GM23338 (cell line): ENCODE results near the gene IER2. TPM values are rescaled to one million over a fixed set of nuclear protein-coding genes. Genes with fewer than 3 reads are reported as not detected.

Experiments
- ATAC-seq: fragments of 200-7000 bp; cut with Tn5 transposase; 3 replicates; pipeline ENCODE4 v1.9.1; 2020
- DNase-seq: peaks from one replicate; pipeline ENCODE4 v3.0.0-alpha.2; 2015; ENCODE audit warnings: low spot score
- H2AFZ ChIP-seq: fragments of 200-600 bp; sonication (generic); 2 replicates; pipeline ENCODE4 v1.8.0; 2016; ENCODE audit warnings: antibody characterized with exemption, mild to moderate bottlenecking, moderate library complexity
- H3F3A ChIP-seq: fragments of 200-600 bp; sonication (generic); replicated peaks from 2 replicates; pipeline ENCODE4 v1.8.0; 2017; ENCODE audit warnings: antibody characterized with exemption, mixed run types, low read depth
- H3K27ac ChIP-seq: fragments of 200-600 bp; sonication (generic); 2 replicates; pipeline ENCODE4 v1.6.1; 2016; ENCODE audit warnings: low read depth
- H3K27me3 ChIP-seq: fragments of 200-600 bp; sonication (generic); 2 replicates; pipeline ENCODE4 v1.8.0; 2016; ENCODE audit warnings: mild to moderate bottlenecking, mixed run types, moderate library complexity; ENCODE audit not compliant: insufficient read depth
- H3K36me3 ChIP-seq: fragments of 200-600 bp; sonication (generic); 2 replicates; pipeline ENCODE4 v1.8.0; 2016; ENCODE audit warnings: mild to moderate bottlenecking; ENCODE audit not compliant: insufficient read depth
- H3K4me1 ChIP-seq: fragments of 200-600 bp; sonication (generic); 2 replicates; pipeline ENCODE4 v1.8.0; 2016; ENCODE audit warnings: mild to moderate bottlenecking, moderate library complexity; ENCODE audit not compliant: insufficient read depth
- H3K4me2 ChIP-seq: fragments of 200-600 bp; sonication (generic); 2 replicates; pipeline ENCODE4 v1.7.1; 2017; ENCODE audit warnings: mixed run types
- H3K4me3 ChIP-seq: fragments of 200-600 bp; sonication (generic); 2 replicates; pipeline ENCODE4 v1.6.1; 2016; ENCODE audit warnings: mixed run types
- H3K79me2 ChIP-seq: fragments of 200-600 bp; sonication (generic); replicated peaks from 2 replicates; pipeline ENCODE4 v1.8.0; 2017; ENCODE audit warnings: mild to moderate bottlenecking; ENCODE audit not compliant: insufficient read depth
- H3K9me2 ChIP-seq: fragments of 200-600 bp; sonication (generic); 2 replicates; pipeline ENCODE4 v1.8.0; 2017; ENCODE audit not compliant: insufficient read depth
- H4K20me1 ChIP-seq: fragments of 200-600 bp; sonication (generic); replicated peaks from 2 replicates; pipeline ENCODE4 v1.8.0; 2017; ENCODE audit warnings: mild to moderate bottlenecking; ENCODE audit not compliant: insufficient read depth
- H3K27ac Mint-ChIP-seq: 2 replicates; pipeline ENCODE4 v1.8.0; 2020; ENCODE audit warnings: inconsistent platforms, mild to moderate bottlenecking, moderate library complexity, mixed read lengths
- H3K27me3 Mint-ChIP-seq: 3 replicates; pipeline ENCODE4 v1.8.0; 2022; ENCODE audit warnings: low read depth, mild to moderate bottlenecking, moderate library complexity, mixed read lengths, inconsistent platforms; ENCODE audit not compliant: insufficient read depth, poor library complexity
- H3K36me3 Mint-ChIP-seq: 3 replicates; pipeline ENCODE4 v1.8.0; 2021; ENCODE audit warnings: low read depth, mild to moderate bottlenecking, inconsistent platforms, moderate library complexity, mixed read lengths
- H3K4me1 Mint-ChIP-seq: 3 replicates; pipeline ENCODE4 v1.8.0; 2020; ENCODE audit warnings: mild to moderate bottlenecking, inconsistent platforms, mixed read lengths
- H3K4me3 Mint-ChIP-seq: 3 replicates; pipeline ENCODE4 v1.8.0; 2021; ENCODE audit warnings: moderate library complexity, mild to moderate bottlenecking, inconsistent platforms, mixed read lengths
- H3K9me3 Mint-ChIP-seq: 3 replicates; pipeline ENCODE4 v1.8.0; 2020; ENCODE audit warnings: moderate library complexity, mild to moderate bottlenecking, inconsistent platforms, mixed read lengths
- CREB1 ChIP-seq: fragments of 250-450 bp; sonication (Bioruptor Pico); IDR thresholded peaks from 2 replicates; pipeline ENCODE4 v1.5.0; 2020; ENCODE audit warnings: low read depth, mild to moderate bottlenecking, moderate library complexity
- CTCF ChIP-seq, 2 experiments: fragments of 200-600 bp in 1 of 2; sonication (generic) in 1 of 2; conservative IDR thresholded peaks; 2 replicates each; pipeline versions ENCODE4 v1.5.1 to v1.6.1; 2016 to 2017; ENCODE audit warnings: antibody characterized with exemption in 2 of 2, low read depth in 2 of 2, mild to moderate bottlenecking in 2 of 2, moderate library complexity in 1 of 2
- EZH2 ChIP-seq: fragments of 200-600 bp; sonication (generic); IDR thresholded peaks from one replicate; pipeline ENCODE4 v1.8.0; 2017; ENCODE audit warnings: antibody characterized with exemption, mild to moderate bottlenecking, low read depth; ENCODE audit not compliant: unreplicated experiment
- EZH2phosphoT487 ChIP-seq: fragments of 200-600 bp; sonication (generic); IDR thresholded peaks from one replicate; pipeline ENCODE4 v1.8.1; 2018; ENCODE audit warnings: antibody characterized with exemption; ENCODE audit not compliant: unreplicated experiment
- NANOG ChIP-seq: IDR thresholded peaks from 2 replicates; pipeline ENCODE4 v1.6.1; 2016; ENCODE audit warnings: antibody characterized with exemption, borderline replicate concordance
- POLR2AphosphoS5 ChIP-seq: IDR thresholded peaks from 2 replicates; pipeline ENCODE4 v1.6.1; 2016; ENCODE audit warnings: antibody characterized with exemption, low read depth
- STAT1 ChIP-seq: IDR thresholded peaks from one replicate; pipeline ENCODE4 v1.6.1; 2016; ENCODE audit warnings: antibody characterized with exemption; ENCODE audit not compliant: unreplicated experiment
- ZNF331 ChIP-seq: fragments of 250-450 bp; sonication (Bioruptor Pico); IDR thresholded peaks from 2 replicates; pipeline ENCODE4 v1.5.0; 2020; ENCODE audit warnings: low read depth, mild to moderate bottlenecking, moderate library complexity
- polyA plus RNA-seq: library from polyadenylated mRNA; unstranded; fragments of >200 nt; fragmentation: Nextera tagmentation; extraction: Ambion mirVana; gene quantifications from 2 replicates; pipeline ENCODE4 v1.2.1, GENCODE V29; 2016
- total RNA-seq: library from RNA; depleted of rRNA; stranded (reverse); fragments of >200 nt; shearing (Covaris generic); gene quantifications from 2 replicates; pipeline ENCODE4 v1.2.3, GENCODE V29; 2014

IER2 gene
- total and polyA plus RNA-seq, 2 experiments from 2014 or later = 124 to 191 TPM

GRCh38 chr19:13102666-13103580, 47.3 kb upstream of the IER2 start, which contains the start of gene LYL1 (continued):
- TF ChIP-seq NANOG (no peak), ZNF331 (CRISPR knock-in tag) (no peak), EZH2 (no peak), CREB1 (CRISPR knock-in tag) (no peak), POLR2AphosphoS5 (no peak), STAT1 (no peak)

- Histone ChIP-seq H4K20me1 (peaks cover 4% of the 10 kb centered on the region; the same call in 1 of the 2 replicates), H2AFZ (no peak overlapping the region), H3K9me2 (no peaks in the 10 kb centered on the region), H3K4me3 (0 out of 2 replicates have a peak overlapping the region, but pooled peaks have one; percentile 56), H3F3A (peaks cover 15% of the 10 kb centered on the region), H3K4me2 (peak overlapping the region; percentile 83), H3K79me2 (no peaks in the 10 kb centered on the region), H3K27ac (no peak overlapping the region), H3K4me1 (peaks cover 18% of the 10 kb centered on the region; the same call in 1 of the 2 replicates), H3K27me3 (peaks cover 40% of the 10 kb centered on the region), H3K36me3 (no peaks in the 10 kb centered on the region)
- TF ChIP-seq EZH2phosphoT487 (no peak), ZNF331 (CRISPR knock-in tag) (no peak)
- no peak for ATAC-seq
- DNase-seq = no peak
- Mint-ChIP-seq H3K36me3 (peaks cover 7% of the 10 kb centered on the region), H3K27ac (no peak overlapping the region), H3K27me3 (peaks cover 34% of the 10 kb centered on the region), H3K4me3 (no peak overlapping the region), H3K4me1 (peaks cover 5% of the 10 kb centered on the region; the same call in 2 of the 3 replicates), H3K9me3 (no peaks in the 10 kb centered on the region)
Observed at GRCh38 chr19:13103581-13104359, 46.4 kb upstream of the IER2 start.

GRCh38 chr19:13104360-13104847, 45.8 kb upstream of the IER2 start:
- peak; percentile 13; the same call in 1 of the 2 replicates for TF ChIP-seq POLR2AphosphoS5
- TF ChIP-seq STAT1 = no peak
- TF ChIP-seq CTCF (conservative IDR thresholded peaks at IDR 0.05; ENCODE audit: low read depth in 2 of 2) = peak; percentile 78
- H3K4me2 ChIP-seq = peak overlapping the region; percentile 71
- H4K20me1 ChIP-seq = peaks cover 4% of the 10 kb centered on the region; the same call in 1 of the 2 replicates
- no peaks in the 10 kb centered on the region for H3K79me2 ChIP-seq
- Mint-ChIP-seq H3K27ac (no peak overlapping the region), H3K27me3 (peaks cover 33% of the 10 kb centered on the region), H3K36me3 (peaks cover 11% of the 10 kb centered on the region), H3K4me1 (peaks cover 5% of the 10 kb centered on the region; the same call in 2 of the 3 replicates), H3K4me3 (no peak overlapping the region), H3K9me3 (no peaks in the 10 kb centered on the region)
- H3K4me3 ChIP-seq = peak overlapping the region; percentile 23; the same call in 1 of the 2 replicates
- H2AFZ ChIP-seq = no peak overlapping the region
- no peak overlapping the region for H3K27ac ChIP-seq
- peaks cover 34% of the 10 kb centered on the region for H3K27me3 ChIP-seq
- no peaks in the 10 kb centered on the region for H3K9me2 ChIP-seq
- no peaks in the 10 kb centered on the region for H3K36me3 ChIP-seq
- H3F3A ChIP-seq = peaks cover 11% of the 10 kb centered on the region
- peak; percentile 81 for DNase-seq
- ATAC-seq = peak; percentile 60
- H3K4me1 ChIP-seq = peaks cover 16% of the 10 kb centered on the region; the same call in 1 of the 2 replicates
